Hair follicular keratinocyte (primary cell): ENCODE results near the gene ATG12. TPM values are rescaled to one million over a fixed set of nuclear protein-coding genes. Genes with fewer than 3 reads are reported as not detected.

Source experiments
- total RNA-seq: library from RNA; depleted of rRNA; stranded (reverse); fragments of >200 nt; gene quantifications from 2 replicates; pipeline ENCODE4 v1.2.3, GENCODE V29; 2015

ATG12 gene
- 23.0 and 43.8 TPM in 2 replicates for total RNA-seq

DNA sequence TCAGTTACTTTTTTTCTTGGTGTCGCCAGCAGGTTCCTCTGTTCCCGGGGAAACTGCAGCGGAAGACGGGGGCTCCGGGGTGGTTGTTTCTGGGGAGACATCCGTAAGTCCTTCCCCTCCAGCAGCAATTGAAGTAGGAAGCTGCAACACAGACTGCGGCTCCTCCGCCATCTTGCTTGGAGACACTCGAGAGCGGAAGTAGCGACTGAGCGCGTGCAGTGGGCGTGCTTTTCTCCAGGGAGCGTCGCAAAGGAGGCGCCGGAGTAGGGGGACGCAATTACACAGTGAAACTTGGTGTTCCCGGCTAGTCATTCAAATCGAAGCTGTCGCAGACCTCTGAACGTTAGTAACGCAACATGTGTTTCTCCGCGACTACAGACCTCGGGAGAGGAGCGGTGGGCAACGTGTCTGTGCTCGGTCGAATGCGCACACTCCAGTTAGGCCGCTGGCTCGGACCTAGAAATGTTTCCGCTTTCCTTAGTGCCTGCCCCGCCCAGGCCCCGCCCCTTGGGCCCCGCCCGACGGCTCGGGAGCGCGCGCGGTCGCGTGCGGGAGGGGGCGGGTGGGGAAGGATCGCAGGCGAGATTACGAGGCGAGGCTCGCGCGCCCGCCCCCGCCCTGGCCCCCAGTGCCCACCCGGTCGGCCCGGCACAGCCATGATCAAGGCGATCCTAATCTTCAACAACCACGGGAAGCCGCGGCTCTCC is at the start of gene ATG12, which contains the start of gene AP3S1:
Gene ATG12, minus strand, starts transcription at position 184 of the 707 bp plus-strand sequence. Its CDS starts 13 bp downstream, at position 171.
Gene AP3S1, plus strand, starts transcription at position 554 of the 707 bp plus-strand sequence. Its CDS starts 103 bp downstream, at position 657.

DNA sequence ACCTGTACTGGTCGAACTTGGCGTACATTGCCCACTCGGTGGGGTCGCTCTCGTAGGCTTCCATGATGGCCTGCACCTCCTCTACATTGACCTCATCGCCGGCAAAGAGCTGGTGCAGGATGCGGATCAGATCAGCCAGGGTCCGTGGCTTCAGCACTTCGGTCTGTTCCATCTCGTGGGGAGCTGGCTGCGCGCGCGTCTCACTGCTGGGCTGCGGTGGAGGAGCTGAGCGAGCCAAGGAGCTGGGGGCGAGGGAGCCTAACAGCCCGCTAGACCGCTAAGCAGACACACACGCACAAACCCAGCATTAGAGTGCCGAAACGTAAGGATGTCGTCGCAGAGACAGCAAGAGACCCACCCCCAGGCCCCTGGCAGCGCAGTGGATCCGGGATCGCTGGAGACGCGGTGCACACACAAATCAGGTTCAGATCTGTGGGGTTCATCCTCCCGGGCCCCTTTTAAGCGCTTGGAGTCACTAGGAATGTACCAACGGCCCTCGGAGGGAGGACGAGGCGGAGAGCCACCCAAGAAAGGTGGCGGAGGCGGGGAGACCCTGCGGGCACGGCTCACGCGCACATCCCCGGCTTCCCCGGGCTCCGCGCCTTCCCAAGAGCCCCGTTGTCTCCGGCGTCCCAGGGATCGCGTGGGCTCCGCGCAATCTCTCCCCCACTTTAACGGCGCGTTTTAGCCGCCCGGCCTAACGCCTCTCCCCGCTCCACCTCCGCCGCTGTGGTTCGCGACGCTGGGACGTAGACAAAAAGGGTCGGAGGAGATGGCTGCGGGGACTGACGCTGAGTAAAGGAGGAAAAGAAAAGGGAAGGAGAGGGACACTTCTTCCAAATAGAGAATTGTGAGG is 24.9 kb downstream of the ATG12 start, which contains the start of gene CDO1:
Gene CDO1, minus strand, starts transcription at position 434 of the 856 bp plus-strand sequence. Its CDS starts 262 bp downstream, at position 172.

Other genes with a start within 250 kb of the ATG12 start
- 0.47 and 1.4 TPM in 2 replicates for gene TICAM2, start 239.1 kb downstream of the ATG12 start, total RNA-seq
- 107 and 111 TPM in 2 replicates for gene TMED7, start 215.5 kb downstream of the ATG12 start, total RNA-seq
- not detected in 2 replicates for gene CDO1, start 24.9 kb downstream of the ATG12 start, total RNA-seq
- gene AP3S1, start 370 bp upstream of the ATG12 start, total RNA-seq: 139 and 257 TPM in 2 replicates
- not detected in 2 replicates for gene LVRN, start 120.9 kb upstream of the ATG12 start, total RNA-seq
- not detected in 2 replicates for gene ARL14EPL, start 190.9 kb upstream of the ATG12 start, total RNA-seq
- gene COMMD10, start 243.5 kb upstream of the ATG12 start, total RNA-seq: 22.8 and 31.0 TPM in 2 replicates